Endometrium (tissue), 2 donors: ENCODE measurements around the gene FILIP1L.

ENCODE experiments used
- FAIRE-seq: peaks from 2 replicates; lab custom pipeline; 2012; peaks lifted over from hg19 to GRCh38; lab: Jason Lieb, UNC
- donor health status: control.
- donor health status: control.

The FILIP1L gene

DNA sequence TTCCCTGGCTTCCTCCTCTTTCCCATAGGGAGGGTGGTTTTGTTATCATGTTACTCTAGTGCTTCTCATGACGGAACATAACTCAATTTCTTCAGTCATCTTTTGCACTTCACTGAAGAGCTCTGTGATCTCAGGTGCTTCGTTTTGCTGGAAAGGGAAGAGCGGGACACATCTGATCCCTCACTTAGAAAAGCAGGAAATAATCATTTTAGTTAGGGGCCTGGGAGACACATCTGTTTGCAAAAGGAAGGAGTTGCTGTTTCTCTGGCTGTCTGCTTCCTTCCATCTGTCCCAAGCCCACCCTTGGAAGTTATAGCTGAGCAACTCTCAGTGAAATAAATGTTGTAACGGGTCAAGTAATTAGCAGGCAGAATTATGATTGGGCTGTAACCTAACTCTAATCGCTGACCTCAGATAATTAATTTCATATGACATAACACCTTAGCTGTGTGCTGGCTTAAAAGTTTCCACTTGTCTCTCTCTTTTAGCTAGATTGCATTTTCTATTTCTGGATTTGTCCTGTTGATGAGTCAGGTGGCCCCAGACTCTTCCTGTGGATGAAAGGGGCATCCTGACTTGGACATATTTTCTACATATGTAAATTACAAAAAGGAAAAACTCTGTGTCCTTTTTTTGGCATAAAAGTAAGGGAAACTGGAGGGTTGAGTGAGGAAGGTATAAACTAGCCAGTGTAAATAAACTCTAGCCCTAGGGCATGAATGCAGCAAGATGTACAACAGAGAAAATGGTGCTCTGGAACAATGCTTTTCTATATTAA is 11.0 kb upstream of the FILIP1L start:
- FAIRE-seq = no peak

DNA sequence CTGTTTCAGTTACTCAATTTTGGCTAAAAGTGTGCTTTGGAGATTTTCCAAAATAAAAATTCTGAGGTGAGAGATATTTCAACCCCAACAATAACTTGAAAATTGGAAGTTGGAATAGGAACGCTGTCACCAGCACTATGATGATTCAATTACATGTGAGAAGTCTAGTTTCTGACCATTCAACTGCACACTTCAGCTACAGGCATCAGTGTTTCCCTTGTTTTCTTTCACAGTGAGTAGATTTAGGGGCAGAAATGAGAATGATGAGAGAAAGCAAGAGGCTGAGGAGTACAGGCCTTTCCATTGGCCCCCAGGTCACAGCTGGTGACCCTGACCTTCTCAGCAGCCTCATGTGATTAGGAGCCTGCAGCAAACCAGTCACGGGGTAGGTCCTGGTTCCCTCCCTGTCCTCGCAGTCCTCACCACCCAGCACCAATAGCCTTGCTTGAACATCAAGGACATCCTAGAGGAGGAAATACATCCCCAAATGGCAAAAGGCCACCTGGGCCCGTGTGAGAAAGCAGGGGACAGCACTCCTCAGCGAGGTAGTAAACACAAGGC is 10.0 kb upstream of the FILIP1L start:
- no peak for FAIRE-seq

DNA sequence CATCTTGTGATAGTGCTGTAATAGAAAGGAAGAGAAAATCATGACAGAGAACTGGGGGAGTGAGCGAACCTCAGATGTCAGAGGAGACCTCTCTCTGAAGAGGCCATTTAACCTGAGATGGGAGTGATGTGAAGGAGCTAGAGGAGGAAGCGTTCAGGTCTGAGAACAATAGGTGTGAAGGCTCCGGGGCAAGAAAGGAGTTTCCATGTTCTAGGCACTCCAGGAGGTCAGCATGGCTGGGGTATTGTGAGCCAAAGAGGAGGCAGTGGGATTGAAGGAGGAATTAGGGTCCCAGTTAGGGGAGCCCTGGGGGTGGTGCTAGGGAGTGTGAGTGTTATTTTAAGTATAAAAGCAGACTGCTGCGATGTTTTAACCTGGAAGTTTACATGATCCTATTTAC is 8.8 kb upstream of the FILIP1L start:
- FAIRE-seq = no peak

DNA sequence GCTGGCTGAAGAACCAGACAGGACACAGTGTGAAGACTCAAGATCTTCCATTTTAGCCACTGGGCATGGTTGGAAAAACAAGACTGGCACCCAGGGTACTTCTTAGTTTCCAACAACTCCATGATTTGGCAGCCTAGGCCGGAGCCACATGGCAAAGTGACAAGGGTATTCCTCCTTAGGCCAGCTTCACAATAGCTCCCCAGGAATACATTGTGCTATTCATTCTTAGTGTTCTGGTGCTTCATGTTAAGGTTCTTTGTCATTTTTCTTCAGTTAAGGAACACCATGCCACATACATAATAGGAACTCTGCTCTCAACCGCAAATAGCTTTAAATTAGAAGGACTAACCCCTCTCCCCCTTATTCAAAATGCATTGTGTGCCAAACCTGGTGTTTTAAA is 8.0 kb upstream of the FILIP1L start:
- FAIRE-seq = no peak

DNA sequence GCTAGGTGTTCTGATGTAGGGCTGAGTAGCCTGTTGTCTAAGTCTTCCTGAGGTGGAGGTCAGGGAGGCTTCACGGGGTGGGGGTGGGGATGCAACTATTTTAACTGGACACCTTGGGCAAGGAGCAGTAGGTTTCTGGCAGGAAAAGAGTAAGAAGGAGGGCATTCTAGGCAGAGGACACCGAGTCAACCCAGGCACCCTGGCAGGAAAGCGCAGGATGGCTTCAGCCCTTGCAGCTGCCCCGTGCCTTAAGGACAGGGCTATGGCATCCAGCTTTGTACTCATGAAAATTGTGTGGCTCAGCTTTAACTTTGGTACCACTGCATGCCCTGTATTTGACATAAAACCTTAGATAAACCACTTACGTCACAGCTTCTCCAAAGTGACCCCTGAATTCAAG is 6.4 kb upstream of the FILIP1L start:
- no peak for FAIRE-seq

DNA sequence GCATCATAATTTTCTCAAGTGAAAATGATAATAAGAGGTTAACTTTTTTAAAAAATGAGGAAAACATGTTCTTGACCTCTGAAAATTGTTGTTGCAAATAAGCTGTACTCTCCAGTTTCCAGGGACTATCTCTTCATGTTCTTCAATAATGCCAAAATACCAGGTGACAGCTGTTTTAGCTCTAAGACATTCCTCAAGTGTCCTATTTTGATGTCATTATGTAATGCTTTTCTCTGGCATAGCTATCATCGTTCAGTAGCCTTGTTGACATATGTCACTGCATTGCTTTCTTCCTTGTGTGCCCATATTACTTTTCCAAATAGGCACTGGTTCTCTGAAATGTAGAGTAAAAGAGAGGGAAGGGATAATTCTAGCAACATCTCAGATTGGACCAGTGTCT is 5.7 kb upstream of the FILIP1L start:
- FAIRE-seq = no peak

DNA sequence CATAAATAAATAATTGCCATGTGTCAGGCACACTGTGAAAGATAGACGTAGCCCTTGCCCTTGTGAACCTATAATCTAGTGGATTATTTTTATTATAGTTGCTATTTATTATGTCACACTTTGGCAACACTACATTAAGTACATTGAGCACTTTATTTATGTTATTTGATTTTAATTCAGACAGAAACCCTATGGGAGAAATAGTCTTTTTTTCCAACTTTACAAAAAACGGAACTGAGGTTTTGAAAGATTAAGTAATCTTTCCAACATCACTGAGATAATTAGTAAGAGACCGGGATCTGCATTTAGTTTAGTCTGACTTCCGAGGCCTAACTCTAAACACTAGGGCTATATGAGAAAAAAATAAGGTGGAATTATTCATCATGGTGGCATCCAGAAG is 2.8 kb upstream of the FILIP1L start:
- FAIRE-seq = no peak

DNA sequence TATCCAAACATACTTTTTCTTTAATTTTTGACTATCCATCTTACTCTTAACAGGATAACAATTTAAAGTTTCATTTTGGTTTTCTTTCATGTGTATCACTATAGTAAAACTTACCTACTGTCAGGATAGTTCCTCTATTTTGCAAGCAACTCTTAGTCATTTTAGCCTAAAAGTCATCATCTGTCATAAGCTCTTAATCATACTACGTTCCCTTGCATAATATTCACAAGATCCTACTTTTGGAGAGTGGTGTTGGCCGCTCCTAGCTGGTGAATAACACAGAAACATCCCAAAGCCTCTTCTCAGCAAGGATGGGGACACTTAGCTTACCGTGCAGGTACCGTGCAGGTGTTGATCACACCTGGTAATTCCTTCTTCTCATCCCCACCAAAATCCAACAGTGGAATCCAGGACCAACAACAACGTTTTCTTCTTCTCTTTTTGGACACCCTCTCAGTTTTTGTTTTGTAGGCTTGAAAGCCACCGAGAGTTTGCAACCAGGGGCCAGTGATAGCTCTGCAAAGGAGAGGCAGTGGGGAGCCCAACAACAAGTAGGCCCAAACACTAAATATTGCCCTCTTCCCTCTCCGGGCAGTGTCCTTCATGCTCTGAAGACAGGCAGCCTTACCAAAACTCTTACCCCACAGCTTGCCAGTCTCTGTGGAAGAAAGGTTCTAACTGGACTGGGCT is 433 bp downstream of the FILIP1L start:
- FAIRE-seq = no peak

DNA sequence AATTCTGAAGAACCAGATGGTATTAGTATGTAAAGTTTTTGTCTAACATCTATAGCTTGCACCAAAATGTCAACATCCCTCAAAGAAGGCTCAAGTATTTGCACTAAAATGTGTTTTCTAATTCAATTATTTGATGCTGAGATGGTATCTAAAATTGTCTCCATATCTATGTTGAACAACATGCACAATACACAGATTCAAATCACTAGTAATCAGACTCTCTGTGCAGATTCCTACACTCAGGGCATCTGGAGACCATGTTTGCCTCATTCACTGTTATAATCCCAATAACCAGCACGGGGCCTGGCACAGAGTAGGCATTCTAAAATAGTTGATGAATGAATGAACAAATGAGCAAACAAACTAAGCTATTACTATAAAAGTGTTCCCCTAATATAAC is 2.6 kb downstream of the FILIP1L start:
- FAIRE-seq = no peak

DNA sequence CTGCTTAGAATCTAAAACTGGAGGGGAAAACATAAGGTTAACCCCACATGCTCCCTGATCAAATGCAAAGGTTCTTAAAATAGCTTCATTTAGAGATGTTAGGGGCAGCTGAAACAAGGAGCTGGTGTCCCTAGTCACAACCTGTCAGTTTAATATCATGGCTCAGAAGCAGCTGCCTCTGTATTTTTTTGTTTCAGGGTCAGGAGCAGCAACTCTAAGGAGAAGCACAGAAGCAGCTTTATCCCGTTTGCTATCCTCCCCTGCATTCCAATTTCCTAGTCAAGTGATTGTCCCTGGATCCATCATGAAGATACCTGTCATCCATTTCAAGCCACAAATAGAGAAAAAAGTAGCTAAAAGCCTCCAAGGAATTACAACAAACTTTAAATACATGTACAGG is 4.1 kb downstream of the FILIP1L start:
- no peak for FAIRE-seq

DNA sequence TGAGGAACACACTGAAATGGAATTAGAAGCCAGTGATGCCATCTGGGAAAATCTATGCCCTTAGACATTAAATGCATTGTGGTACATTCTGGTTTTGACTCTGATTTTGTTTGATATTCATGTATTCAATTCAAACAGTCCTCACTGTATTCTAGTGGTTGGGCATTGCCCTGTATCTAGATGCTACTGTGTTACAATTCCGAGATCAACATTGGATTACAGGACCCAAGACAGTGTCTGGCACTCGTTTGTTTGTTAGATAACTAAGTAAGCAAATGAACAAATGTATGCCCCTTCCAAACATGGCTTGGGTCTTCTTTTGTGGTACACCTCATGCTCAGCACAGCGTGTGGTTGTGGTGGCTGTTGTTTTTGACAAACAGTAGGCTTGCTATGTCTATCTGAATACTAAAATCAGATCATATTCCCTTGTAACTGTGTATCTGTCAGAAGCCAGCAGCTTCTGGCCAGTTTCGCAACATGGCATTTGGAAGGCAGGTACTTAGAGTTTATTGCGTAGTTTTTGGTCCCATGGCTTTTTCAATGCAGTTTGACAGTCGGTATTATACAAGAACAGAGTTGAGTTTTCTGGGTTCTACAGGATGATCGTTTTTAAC is 5.7 kb downstream of the FILIP1L start:
- FAIRE-seq = no peak

DNA sequence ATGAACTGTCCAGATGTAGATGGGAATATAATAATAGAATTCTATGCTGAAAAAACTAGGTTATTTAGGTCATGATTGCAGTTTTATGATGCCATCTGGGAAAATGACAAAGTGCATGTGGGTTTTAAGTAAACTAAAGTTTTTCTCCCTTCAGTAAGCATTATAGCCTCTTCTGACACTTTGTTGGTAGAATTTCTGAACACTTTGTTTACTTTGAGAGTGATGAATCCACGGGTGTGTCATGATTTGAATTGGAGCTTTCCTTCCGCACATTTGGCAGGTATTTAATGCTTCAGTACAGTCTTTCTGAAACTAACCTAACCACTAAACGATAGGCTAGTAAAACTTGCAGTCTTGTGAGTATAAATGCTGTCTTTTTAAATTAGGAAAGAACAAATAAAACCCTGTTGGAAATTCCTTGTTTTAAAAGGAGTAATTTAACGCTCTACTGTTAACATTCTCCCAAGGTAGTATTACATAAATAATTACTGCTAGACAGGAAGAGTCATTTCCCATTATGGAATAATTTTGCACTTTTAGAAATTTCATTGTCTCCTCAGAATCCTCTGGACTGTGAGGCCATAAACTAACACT is 7.0 kb downstream of the FILIP1L start:
- FAIRE-seq = no peak

DNA sequence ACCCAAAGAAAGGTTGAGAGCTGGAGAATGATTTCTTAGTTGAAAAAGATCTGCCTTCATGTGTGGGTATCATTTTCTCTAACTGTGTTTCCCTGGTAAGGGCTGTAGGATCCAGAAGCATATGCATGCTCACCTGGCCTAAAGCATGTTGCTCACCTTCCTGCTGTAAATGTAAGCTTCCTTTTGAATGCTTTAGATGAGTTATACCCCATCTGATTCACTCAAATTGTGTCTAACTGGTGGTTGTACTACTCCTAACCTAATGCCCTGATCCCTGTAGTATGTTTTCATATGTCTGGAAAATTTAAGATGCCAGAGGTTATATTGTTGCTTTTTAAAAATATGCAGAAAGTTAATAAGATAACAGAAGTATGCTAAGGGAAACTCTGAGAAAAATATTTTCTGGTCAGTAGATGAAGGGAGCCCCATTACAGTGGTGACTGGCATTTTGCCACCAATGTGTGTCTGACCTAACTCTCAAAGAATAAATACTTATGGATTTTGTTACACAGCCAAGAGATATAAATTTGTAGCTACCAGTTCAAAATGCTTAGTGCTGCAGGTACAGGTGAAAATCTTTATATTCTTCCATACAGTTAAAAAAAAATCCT is 7.7 kb downstream of the FILIP1L start:
- FAIRE-seq = no peak

DNA sequence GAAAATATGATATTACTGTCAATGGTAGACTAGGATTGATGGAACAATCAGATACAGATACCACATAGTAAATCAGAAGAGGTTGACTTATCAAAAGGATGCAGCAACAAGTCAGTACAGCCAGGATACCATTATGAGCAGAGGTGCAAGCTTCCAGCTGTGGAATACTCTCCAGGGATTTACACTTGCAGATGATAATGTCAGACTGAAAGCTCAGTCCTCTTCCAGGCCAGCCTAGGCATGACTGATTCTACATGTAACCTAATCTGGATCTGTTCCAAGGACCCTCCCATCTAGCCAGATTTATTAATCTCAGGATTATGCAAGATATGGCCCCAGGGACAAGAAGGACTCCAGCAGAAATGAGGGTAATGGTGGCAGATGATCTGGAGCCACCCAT is 8.2 kb downstream of the FILIP1L start:
- FAIRE-seq = no peak

DNA sequence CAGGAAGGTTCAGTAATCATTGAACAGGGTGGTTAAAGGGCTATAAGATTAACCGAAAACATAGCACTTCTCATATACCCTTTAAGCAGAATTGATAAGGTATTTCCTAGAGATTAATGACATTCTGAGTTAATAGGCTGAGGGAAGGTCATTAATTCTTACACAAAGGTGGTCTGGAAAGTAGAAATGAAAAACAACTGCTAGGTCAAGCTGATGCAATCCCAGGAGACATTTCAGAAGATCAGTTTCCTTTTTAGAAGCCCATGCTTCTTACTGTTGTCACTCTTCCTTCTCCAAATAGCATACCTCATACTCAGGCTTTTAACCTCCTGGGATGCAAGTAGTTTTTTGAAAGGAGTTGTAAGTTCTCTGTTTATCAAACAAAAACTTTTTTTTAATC is 8.8 kb downstream of the FILIP1L start:
- FAIRE-seq = no peak

DNA sequence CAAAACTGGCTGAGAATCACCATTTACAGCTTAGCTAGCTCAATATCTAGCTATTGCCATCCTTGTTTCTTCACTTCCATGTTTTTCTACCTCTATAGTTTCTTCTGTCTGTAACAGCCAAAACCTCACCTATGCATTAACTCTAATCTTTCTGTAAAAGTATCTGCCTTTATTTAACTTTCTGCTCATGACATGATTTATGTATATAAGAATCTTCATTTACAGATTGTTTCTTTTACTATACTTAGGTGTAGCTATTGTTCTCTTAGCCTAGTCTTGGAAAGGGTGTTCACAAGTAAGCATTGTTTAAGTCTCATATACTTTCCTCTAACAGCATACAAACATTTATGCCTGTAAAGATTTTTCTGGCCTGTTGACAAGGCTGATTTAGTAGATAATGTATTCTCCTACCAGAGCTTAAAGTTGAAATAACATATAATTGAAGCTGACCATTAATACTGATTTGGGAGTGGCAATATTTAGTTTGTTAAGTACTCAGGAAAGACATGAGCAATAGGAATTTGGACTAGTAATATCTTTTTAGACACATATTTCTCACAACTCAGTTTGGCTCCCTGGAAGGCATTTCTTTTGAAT is 9.4 kb downstream of the FILIP1L start:
- FAIRE-seq = no peak

DNA sequence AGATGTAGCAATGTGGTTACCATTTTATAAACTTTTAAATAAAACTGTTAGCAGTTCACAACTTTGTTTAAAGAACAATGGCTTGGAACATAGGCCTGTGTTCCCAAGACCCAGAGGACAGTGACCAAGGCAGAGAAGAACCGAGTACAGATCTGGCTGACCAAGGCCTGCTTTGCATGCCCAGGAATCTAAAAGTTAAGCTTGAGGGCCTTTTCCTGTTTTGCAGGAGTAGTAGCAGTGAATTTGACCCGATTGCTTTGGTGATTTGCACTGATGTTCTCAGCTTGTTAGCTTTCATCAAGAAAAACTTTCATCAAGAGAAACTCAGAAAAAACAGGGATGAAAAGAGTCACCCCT is 9.9 kb downstream of the FILIP1L start:
- no peak for FAIRE-seq

DNA sequence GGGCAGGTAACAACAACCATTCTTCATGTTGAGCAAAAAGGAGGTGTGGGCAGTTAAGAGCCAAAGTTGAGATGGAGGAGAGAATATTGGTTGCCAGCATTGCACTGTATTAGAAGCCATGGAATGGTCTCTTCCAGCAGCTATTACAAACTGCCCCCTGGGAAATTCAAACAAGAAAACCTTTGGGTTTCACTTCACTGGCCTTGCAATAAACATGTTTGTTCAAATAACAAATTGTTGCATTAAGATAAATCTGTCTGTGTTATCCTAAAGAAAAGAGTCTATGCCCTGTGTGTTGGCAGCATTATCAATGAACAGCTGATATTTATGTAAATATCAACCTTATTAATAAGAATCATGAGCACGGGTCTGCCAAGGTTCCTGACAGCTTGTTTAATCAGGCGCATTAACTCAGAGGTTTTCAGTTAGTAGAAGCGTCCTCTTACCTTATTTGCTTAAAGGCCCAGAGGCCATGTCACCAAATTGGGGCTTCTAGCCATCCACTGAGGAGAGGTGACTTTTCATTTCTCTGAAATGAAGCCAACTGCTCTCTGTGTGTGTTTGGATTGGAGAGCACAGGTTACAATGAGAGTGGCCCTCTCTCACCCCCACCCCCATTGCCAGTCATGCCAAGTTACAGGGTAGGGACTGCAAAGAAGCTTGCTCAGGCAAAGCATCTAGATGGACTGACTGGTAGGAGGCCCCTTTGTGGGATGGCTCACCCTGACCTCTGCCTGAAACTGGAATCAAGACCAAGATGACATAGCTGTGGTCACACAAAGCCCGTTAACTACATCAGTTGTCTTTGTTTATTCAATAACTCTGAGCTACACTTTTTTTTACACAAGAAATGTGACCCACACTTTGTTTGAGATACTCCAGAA is 10.5 kb downstream of the FILIP1L start:
- FAIRE-seq = no peak

DNA sequence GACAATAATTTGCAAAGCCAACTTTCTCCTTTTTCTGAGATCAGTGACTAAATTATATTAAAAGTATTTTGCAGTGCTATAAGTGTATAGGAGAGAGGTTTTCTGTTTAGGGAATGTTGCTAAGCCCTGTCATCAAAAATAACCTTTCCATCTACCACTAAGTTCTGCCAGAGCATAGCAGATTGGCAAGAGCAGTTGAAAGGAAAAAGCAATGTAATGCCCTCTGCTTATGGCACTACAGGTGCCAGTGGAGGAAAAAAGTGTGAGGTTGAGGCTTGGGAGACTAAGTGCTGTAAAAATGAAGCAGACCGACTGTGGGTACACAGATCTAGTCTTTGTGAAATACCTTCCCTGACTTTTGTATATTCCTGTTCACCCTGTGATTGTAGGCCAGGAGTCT is 11.5 kb downstream of the FILIP1L start:
- FAIRE-seq = no peak

DNA sequence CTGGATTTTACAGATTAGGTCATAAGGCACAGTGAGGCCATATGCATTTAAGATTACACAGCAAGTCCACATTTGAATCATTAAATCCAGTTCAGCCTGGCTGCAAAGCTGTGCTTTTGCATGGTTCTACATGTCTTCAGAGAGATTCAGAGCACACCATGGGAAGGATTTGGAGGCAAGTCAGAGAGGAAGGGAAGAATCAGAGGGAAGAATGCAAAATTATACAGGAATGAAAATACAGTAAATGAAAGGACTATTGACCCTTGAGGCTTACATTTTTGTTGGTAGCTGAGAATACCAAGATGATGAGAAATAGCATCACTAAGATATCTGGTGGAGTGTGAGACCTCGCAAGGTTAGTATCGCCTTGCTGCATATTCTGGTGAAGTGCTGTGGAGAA is 13.9 kb downstream of the FILIP1L start:
- FAIRE-seq = no peak

DNA sequence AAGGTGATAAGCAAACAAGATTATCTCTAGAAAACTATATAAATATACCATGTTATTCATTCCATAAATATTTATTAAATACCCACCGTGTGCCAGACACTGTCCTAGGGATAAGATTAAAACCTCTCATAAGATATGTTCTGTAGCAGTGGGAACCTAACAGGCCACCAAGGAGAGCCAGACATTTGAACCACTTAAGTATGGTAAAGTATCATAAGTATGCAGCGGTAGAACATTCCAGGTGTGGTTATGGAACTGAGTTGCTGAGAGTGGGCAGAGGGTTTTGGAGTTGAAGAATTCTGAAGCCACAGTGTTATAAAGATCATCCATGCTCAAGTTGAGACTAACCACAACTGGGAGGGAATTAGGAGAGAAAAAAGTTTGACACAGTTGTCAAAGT is 14.7 kb downstream of the FILIP1L start:
- FAIRE-seq = no peak
